Activated effector memory CD4-positive, alpha-beta T cell treated with anti-CD3 and anti-CD28 coated beads, Interleukin-2, amount 50 U/mL, for 16 hours (primary cell): ENCODE measurements around the gene GLB1L3.
"Not testable (repeated sequence)": the region's sequence is repeated elsewhere in the genome, so short reads cannot be mapped to it uniquely, and the experiment has no call there.

Experiments used
- DNase-seq: peaks from one replicate; pipeline ENCODE4 v3.0.0-alpha.2; 2020

Gene GLB1L3

GRCh38 chr11:134276396-134277182 lies 410 bp downstream of the GLB1L3 start:
- DNase-seq: peak; percentile 67

GRCh38 chr11:134277183-134278001 lies 1.2 kb downstream of the GLB1L3 start:
- peak; percentile 44 for DNase-seq

- DNase-seq: peak; percentile 24
Observed at GRCh38 chr11:134278356-134278755, 2.2 kb downstream of the GLB1L3 start.

DNA sequence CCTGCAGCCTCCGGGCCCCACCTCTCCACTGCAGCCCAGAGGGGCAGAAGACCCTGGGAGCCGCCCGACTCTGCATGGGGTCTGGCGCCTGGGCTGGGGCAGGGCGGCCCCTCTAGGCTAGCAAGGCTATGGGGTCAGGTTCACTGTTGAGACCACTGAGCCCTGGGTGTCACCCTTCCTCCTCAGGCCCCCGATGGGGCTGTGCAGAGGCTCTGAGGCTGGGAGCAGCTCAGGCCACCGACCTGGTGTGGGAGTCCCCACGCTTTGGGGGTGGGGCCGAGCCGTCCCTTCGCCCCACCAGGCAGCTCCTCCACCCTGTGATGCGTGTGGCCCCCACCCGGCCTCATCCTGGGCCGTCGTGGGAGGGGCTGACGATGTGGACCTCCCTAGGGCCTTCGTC lies 5.5 kb downstream of the GLB1L3 start:
- DNase-seq: not testable (repeated sequence)

- DNase-seq: peak; percentile 21
Observed at GRCh38 chr11:134282121-134283045, 6.2 kb downstream of the GLB1L3 start.

DNA sequence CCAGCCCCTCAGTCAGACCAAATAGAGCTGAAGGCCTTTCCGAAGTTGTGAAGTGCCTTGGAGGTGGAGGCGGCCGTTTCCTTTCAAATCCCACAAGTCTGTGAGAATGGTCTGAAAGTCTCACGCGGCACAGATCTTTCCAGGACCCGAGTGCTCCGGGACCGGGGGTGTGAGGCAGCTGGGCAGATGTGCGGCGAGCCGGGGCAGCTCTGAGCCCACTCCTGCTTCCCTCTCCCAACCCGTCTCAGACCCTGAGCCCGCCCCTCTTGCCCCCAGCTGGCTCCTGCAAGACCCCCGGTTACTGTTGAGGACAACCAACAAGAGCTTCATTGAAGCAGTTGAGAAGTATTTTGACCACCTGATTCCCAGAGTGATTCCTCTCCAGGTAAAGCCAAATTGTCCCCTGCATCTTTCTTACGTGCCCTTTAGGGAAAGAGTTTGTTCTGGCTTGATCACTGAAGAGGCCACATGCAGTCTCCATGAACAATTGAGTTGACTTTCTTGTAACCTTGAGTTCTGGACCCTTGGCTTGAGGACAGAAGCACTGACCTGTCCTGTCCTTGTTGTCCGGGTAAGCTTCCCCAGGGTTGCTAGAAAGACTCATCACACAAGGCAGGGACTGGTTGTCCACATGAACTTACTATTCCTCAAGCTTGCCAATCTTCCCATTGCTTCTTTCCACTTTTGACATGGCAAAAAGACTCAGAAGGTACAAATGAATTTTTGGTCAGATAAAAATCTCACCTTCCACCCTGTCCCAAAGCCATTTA lies 7.5 kb downstream of the GLB1L3 start:
- no peak for DNase-seq

GRCh38 chr11:134284349-134284748 lies 8.2 kb downstream of the GLB1L3 start:
- DNase-seq: not testable (repeated sequence)

- DNase-seq: no peak
Observed at GRCh38 chr11:134287561-134287960, 11.4 kb downstream of the GLB1L3 start.

- no peak for DNase-seq
Observed at GRCh38 chr11:134288486-134288885, 12.3 kb downstream of the GLB1L3 start.

DNA sequence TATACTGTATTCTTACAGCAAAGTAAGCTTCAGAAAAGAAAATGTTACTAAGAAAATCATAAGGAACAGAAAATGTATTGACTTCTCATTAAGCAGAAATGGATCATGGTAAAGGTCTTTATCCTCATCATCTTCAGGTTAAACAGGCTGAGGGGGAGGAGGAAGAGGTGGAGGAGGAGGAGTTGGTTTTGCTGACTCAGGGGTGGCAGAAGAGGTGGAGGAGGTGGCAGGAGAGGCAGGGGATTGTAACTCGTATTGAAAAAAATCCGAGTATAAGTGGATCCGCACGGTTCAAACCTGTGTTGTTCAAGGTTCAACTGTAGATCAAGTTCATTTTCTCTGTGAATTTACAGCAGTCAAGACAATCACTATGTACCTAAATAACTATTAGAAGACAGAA lies 13.0 kb downstream of the GLB1L3 start:
- no peak for DNase-seq

- DNase-seq: peak; percentile 45
Observed at GRCh38 chr11:134289789-134290188, 13.6 kb downstream of the GLB1L3 start.

DNA sequence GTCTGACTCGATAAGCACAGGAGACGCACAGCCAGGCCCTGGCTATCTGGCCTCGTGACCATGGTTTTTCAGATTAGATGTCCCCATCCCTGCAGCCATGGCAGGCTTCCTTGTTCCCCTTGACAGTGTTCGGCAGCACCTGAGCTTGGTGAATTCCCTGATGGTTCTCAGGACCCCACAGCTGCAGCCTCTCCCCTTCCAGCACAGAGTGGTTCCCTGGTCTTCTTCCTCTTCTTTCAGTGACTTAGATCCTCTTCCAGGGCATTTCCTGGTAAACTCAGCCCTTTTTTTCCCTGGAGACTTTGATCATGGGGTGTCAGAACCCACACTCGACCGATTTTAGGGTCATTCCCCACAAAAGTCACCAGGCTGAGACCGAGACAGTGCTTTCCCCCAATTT lies 14.5 kb downstream of the GLB1L3 start:
- DNase-seq: peak; percentile 17

- DNase-seq: no peak
Observed at GRCh38 chr11:134291196-134291595, 15.0 kb downstream of the GLB1L3 start.

DNA sequence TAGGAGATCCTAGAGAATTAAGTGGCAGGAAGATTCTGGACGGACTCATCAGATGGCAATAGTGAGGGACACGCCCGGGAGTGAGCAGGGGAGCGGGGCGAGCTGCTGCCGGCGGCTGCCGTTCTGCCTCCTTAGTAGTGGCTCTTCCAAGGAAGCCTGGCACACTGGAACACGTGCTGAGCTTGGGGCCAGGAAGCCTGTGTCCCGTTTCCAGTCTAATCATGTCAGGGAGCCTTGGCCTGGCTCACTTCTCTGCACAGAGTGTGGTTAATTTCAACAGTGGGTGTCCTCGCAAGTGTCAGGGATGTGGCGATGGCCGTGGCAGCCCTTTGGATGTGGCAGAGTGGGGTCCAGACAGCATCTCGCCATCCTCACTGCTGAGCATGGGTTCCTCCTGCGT lies 16.5 kb downstream of the GLB1L3 start:
- DNase-seq: no peak

DNA sequence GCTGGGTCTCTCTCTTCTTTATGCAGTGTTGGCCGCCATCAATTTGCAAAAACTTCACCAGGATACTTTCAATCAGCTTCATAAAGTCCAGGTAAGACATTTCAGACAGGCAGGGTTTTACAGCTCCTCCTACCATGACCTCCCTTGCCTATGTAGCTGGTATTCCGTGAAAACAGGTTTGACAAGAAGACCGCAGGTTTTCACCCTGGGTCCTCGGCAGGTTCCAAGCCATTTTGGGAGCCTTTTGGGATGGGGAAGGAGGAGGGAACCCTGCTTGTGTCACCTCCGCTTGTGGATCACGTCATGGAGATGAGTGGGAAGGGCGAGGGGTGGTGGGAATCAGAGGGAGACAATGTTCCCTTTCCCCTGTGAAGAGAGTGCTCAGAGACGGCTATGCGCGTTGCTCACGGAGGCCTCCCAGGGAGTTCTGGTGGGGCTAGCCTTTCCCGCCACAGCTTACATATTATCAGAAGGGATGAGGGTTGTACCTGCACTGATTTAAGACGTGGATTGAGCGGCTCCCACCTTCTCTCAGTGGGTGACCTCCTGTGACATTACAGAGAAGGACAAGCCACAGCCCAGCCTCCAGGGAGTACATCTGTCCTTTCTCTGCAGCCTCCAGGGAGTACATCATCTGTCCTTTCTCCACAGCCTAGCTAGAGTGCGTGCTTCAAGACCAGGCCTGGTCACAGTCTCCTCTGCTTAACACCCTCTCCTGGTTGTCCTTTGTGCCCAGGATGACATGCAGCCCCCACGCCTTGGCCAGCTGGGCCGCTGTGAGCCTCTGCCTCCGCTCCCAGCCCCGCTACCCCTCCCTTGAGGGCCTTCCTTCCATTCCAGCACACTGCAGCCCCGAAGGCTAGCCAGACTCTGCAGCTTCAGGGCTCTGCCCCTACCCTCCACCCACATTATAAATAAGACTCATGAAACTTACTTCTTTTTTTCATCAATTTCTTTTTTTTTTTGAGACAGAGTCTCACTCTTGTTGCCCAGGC lies 17.2 kb downstream of the GLB1L3 start:
- no peak for DNase-seq

- no peak for DNase-seq
Observed at GRCh38 chr11:134294664-134295063, 18.5 kb downstream of the GLB1L3 start.

DNA sequence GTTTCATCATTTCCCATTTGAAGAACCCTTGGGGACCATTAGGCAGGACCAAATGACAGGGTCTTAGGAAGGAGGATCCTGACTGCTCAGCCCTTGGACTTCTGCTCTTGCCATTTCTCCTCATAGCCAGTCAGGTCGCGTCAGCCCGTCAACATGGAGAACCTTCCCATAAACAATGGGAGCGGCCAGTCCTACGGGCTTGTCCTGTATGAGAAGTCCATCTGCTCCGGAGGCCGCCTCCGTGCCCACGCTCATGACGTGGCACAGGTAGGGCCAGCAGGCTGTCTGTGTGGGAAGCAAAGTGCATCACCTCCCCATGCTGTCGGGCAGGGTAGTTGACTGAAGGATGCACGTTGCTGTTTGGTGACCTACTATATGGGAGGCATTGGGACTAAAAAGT lies 36.0 kb downstream of the GLB1L3 start:
- no peak for DNase-seq

- DNase-seq: no peak
Observed at GRCh38 chr11:134312807-134313206, 36.6 kb downstream of the GLB1L3 start.

- no peak for DNase-seq
Observed at GRCh38 chr11:134313379-134313778, 37.2 kb downstream of the GLB1L3 start.

GRCh38 chr11:134313821-134314607 lies 37.8 kb downstream of the GLB1L3 start:
- no peak for DNase-seq
